ENCODE data around the gene FOXN1.

Gene FOXN1

DNA sequence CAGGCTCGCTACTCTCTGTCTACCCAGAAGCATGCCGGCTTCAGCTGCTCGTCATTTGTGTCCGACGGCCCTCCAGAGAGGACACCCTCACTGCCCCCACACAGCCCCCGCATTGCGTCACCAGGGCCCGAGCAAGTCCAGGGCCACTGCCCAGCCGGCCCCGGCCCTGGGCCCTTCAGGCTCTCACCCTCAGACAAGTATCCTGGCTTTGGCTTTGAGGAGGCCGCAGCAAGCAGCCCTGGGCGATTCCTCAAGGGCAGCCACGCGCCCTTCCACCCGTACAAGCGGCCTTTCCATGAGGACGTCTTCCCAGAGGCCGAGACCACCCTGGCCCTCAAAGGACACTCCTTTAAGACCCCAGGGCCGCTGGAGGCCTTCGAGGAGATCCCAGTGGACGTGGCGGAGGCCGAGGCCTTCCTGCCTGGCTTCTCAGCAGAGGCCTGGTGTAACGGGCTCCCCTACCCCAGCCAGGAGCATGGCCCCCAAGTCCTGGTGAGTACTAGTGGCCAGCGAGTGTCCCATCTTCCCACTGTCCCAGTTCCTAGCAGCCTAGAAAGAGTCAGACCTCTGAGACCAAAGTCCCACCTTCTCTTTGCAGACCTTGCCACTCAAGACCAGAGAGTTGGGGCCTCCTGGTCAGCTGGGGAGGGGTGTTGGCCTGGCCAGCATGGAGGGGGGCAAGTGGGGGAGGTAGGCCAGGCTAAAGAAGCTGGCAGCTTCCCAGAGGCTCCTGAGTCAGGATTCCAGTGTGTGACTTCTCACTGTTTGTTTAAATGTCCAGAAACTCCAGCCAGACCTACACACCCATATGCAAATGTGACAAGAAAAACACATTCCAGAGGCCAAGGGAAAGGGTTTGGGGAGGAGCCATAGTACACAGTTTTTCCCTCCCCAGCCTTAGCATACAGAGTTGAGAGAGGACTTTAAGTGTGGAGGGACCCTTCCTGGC, 18.6 kb downstream of the FOXN1 start:
- no peak for DNase-seq (ENCODE audit: low read depth, low spot score)

DNA sequence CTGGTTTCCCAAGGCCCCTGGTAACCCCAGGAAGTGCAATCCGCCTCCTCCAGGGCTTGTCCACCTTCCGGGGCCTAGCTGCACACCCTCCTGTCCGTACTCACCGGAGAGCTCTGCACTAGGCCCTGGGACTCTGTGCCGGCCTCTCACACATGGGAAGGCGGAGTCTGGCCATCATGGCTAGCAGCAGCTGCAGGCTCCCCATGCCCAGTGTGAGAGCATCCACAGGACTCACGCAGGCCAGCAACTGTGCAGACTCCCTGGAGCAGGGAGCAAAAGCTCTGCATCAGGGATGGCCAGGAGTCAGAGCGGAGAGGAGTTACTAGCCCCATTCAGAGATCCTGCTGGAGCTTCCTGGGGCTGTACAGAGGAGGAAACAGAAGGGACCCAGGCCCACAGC, 20.2 kb downstream of the FOXN1 start:
- no peak for DNase-seq (ENCODE audit: low read depth, low spot score)

DNA sequence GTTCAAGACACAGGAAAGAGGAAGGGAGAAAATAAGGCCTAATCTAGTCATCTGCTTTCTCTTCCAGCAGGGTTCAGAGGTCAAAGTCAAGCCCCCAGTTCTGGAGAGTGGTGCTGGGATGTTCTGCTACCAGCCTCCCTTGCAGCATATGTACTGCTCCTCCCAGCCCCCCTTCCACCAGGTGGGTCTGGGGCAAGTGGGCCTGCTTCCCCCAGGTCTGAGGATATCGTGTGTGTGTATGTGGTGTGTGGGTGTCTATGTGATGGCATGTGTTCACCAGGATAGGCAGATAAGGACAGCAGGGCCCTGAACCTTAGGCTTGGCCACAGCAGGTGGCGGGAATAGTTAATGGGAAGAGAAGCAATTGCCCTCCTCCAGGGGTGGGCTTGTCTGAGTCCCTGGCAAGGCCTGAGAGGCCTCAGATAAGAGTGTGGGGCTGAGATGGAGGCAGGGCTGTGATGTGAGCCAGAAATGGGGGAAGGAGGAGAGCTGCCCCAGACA, 21.1 kb downstream of the FOXN1 start:
- DNase-seq (ENCODE audit: low read depth, low spot score) = no peak

DNA sequence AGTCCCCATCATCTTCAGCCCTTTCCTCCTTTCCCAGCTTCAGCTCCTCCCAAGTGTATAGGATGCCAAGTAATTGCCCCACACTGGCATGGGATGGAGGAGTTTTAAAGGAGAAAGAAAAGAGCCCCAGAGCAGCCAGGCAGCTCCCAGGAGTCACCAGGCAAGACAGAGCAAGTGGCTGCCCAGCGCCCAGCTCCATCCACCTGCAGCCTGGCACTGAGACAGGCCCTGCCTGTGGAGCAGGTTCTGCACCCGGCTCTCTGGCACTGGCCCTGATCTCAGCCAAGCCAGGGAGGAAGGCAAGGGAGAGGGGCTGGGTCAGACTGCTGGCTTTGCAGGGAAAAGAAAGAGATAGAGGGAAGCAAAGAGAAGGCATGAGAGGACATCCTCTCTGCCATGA, 21.7 kb downstream of the FOXN1 start:
- no peak for DNase-seq (ENCODE audit: low read depth, low spot score)

DNA sequence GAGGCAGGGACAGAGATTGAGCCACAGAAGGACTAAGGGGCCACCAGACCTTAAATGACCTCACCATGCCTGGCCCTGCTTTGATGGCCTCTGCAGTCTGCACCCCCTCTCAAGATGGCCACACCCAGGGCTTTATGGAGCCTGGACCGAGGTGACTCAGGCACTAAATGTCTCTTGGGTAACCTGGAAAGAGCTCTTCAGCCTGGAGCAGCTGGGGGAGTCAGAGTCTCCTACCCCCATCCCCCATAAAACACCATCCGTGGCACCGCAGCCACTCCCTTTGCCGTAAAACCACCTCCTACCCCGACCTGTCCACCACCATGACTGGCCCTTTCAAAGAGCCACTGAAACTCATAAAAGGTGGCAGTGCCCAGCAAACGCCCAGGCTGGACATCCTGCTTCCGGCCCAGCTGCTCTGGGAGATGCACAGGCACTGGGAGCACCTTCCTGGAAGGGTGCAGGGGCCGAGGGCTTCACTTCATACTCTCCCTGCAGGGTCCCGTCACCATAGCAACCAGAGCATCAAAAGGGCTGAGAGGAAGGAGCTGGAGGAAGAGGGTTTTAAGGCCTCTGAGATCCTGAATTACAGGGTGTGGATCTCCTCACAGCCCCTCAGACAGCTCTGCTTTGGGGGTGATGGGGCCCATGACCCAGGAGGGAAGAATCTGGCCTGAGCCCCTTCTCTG, 22.3 kb downstream of the FOXN1 start:
- no peak for DNase-seq (ENCODE audit: low read depth, low spot score)

DNA sequence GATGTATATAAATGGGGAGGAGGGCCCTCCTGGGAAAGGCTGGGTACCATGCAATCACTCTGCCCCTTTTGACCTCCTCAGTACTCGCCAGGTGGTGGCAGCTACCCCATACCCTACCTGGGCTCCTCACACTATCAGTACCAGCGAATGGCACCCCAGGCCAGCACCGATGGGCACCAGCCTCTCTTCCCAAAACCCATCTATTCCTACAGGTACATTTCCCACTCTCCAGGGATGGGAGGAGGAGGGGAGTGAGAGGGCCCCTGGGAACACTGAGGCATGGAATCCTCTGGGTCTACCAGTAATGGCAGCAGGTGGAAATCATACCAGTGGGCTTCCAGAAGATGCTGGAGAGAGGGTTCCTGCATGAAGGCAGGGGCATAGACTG, 22.9 kb downstream of the FOXN1 start:
- DNase-seq (ENCODE audit: low read depth, low spot score) = no peak

DNA sequence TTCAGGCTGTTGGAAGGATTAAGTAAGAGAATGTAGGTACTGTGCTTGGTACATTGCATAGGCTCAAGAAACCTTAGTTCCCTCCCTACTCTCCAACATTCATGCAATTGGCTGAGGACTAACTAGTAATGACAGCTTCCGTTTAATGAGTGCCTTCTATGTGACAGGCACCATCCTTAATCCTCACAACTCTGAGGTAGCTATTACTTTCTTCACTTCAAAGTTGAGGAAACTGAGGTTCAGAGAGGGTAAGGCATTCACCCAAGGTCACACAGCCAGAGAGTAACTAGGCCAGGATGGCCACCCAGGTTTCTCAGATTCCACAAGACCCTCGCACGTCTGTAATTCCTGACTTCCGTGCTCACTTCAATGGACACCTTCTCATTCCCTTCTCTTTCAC, 24.1 kb downstream of the FOXN1 start:
- DNase-seq (ENCODE audit: low read depth, low spot score) = no peak

DNA sequence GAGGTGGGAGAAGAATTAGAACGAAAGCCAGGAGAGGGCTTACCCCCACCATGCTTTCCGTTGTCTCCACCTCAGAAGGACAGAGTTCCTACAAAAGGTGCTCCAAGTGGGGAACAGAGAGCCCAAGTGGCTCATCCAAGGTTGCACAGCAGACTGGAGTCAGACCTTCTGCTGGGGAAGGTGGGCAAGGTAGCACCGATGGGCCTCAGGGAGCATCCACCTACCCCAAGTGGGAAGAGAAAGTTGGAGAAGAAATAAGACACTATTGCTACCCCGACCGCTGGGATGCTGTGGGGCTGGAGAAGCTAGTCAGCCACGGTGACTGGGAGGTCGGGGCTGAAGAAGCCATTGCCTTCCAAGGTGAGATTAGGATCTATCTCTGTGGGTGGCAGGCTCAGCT, 24.8 kb downstream of the FOXN1 start:
- DNase-seq (ENCODE audit: low read depth, low spot score) = no peak

DNA sequence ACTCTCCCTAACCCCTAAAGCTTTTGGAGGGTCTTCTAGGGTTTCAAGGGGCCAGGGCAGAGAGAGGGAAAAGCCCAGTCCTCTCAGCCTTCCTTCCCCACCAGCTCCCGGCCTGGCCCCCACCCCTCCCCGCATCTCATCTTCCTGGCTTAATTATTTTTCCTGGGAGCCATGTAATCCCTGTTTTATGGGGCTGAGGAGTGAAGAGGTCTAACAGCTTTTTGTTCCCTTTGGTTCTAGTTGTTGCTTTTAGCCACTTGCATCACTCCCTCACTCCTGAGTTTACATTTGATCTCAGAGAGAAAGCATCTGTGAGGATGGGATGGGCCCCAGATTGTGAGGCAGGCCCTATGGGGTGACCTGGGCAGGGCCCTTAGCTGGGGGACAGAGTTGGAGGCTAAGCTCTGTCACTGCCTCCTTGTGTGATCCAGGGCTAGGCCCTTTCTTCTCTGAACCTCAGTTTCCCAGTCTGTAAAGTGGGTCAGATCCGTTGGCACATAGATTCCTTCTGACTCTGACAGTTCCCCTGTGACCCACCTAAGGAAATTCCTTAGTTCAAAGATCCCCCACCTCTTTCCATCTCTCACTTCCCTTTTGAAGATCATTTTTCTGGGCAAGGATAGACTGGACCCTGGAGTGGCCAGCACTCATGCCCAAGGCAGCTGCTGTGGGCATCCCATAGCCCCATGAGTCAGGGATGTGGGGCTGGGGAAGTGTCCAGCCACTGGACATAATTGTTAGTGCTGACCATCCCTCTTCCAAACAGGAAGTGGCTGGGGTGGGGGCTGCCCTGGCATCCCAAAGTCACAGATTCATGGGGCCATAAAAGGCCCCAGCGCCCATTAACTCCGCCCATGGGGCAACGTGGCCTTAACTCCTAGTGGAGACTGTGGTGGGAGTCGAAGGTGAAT, 26.2 kb downstream of the FOXN1 start:
- DNase-seq (ENCODE audit: low read depth, low spot score) = no peak

DNA sequence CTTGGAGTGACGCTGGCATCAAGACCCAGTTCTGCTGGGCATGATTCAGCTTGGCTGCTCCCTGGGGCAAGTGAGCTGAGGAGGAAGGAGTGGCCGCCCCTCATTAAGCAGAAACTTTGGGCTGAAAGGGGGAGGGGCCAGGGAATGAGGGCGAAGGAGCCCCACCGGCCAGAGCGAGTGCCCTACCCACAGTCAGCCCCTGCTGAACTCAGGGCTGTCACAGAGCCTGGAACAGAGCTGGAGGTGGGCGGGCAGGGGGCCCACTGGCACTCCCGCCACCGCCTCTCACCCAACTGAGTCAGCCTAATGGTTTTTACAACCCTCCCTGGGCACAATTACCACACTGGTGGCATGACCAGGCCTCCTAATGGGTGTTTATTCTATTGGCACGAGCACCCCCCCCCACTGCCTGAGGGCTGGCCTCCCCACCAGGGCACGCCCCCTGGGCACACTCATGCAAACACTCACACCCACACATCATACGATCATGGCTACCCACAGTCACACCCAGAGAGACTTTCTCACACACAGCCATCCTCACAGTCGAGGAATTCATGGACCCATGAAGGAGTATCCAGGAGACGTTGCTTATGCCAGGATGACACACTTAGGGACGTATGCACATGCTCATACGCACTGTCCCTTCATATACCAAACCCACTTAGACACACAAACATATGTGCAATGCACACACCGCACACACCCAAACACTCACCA, 27.1 kb downstream of the FOXN1 start:
- DNase-seq (ENCODE audit: low read depth, low spot score) = no peak

DNA sequence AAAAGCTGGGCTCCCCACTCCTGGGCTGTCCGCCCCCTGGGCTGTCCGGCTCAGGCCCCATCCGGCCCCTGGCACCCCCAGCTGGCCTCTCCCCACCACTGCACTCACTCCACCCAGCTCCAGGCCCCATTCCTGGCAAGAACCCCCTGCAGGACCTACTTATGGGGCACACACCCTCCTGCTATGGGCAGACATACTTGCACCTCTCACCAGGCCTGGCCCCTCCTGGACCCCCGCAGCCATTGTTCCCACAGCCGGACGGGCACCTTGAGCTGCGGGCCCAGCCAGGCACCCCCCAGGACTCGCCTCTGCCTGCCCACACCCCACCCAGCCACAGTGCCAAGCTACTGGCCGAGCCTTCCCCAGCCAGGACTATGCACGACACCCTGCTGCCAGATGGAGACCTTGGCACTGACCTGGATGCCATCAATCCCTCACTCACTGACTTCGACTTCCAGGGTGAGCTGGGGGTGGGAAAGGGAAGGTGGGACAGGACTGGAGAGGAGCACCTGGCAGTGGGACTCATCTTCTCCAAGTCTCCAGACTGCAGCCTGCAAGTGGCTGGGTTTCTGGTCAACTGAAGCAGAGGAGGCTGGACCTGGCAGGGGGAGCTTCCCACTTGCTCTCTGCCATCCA, 28.7 kb downstream of the FOXN1 start:
- DNase-seq (ENCODE audit: low read depth, low spot score) = no peak

DNA sequence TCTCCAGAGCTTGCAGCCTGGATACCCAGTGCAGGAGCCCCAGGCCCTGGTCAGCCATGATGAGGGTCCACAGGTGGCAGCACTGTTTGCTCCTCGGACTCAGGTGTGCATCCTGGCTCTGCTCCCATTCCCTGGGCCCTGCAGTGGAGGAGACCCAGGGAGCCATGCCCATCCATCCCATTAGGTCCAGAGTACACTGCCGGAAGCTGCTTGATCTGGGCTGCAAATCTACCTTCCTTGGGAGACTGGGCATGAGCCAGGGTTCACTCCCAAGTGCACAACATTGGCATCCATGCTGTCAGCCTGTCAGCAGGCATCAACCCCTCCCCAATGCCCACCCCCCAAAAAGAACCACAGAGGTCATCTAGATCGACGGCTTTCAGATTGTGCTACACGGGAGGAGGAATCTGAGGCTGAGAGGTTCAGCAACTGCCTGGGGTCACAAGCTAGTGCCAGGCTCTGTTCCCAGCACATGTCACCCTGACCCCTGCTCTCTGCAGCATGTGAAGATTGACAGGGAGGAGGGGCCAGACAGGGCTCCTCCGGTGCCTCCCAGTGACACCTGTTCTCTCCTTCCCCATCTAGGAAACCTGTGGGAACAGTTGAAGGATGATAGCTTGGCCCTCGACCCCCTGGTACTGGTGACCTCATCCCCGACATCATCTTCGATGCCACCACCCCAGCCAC, 30.5 kb downstream of the FOXN1 start:
- DNase-seq (ENCODE audit: low read depth, low spot score) = no peak

DNA sequence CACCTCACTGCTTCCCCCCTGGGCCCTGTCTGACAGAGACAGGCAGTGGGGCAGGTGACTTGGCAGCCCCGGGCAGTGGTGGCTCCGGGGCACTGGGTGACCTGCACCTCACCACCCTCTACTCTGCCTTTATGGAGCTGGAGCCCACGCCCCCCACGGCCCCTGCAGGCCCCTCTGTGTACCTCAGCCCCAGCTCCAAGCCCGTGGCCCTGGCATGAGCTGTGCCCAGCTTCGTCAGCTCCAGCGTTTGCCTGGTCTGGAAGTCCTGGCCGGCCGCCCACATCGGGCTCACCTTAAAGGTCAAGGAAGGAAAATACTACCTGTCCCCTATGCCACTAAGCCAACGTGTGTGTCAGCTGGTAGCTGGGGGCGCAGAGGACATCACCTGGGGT, 31.1 kb downstream of the FOXN1 start:
- no peak for DNase-seq (ENCODE audit: low read depth, low spot score)

DNA sequence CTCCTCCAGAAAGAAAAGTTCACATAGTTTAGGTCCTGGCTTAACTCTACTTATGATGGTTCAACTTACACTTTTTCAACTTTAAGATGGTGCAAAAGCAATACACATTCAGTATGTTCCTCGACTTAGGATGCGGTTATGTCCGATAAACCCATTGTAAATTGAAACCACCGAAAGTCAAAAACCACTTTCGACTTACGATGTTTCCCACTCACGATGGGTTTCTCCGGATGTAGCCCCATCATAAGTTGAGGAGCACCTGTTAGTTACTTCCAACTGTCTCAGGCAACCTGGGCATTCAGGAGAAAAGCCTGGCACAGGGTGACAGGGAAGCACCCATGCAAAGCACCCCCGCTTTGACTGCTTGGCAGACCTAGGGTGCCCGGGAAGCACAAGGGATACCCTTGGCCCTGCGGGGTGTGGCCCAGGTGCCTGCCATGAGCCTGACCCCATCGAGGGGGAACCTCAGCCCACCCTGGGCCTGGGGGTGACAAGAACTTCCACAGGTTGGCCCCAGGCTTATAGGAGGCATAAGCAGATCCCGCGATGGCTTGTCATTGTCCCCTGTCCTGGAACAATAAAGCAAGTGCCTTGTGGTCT, 32.2 kb downstream of the FOXN1 start:
- no peak for DNase-seq (ENCODE audit: low read depth, low spot score)

DNA sequence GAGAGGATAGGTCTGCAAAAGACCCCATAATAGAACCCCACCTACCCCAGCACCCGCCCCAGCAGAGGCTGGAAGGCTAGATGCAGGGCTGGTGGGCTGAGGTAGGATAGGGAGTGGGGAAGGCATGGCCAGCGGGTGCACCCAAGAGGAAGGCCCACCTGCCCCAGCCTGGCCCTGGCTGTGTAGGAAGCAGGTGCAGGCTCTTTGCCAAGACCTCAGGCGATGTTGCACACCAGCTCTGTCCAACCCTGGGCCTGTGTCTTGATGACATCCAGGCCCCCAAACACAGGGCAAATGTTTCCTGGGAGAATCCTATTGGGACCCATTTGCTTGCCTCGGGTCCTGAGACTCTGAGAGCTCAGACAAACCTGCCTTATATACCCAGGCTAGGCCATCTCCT, 34.1 kb downstream of the FOXN1 start:
- DNase-seq (ENCODE audit: low read depth, low spot score) = no peak

DNA sequence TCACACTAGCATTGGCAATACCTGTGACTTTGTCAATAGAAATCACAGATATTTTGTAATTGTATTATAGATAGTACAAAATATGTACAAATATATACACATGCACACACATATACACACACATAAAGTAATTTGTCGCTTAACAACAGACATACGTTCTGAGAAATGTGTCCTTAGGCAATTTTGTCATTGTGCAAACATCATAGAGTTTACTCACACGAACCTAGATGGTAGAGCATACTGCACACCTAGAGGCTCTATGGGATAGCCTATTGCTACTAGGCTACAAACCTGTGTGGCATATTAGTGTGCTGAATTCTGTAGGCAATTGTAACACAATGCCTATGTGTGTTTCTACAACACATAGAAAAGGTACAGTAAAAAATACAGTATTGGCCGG, 35.3 kb downstream of the FOXN1 start:
- no peak for DNase-seq (ENCODE audit: low read depth, low spot score)

DNA sequence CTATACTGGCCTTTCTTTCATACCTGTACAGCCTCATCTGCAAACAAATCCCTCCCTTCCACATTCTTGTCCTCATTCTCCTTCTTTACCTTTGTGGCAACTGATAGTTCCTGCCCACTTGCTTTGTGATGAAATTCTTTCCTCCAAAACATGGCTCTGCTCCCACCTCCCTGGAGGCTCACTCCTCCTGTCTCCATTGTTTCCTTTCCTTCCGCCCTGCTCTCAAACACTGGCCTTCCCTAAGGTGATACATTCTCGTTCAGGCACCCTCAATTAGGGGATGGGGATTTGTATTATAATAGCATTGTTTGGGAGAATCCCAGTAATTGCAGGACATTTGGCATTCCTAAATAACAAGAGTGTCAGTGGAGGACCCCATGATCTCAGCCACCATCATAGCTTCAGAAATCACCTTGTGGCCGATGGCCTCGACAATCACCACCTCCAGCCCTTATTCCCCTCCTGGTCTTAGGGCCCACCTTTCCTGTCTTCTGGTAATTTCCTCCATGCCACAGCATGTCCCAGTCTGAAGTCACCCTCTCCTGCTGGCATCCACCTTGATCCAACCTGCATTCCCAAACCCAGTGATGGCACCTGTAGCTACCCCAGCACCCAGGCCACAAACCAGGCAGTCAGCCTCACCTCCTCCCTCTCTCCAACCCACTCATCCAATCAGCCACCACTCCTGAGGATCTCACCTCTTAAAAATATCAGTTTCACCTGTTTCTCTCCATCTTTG, 38.4 kb downstream of the FOXN1 start:
- DNase-seq (ENCODE audit: low read depth, low spot score) = no peak

DNA sequence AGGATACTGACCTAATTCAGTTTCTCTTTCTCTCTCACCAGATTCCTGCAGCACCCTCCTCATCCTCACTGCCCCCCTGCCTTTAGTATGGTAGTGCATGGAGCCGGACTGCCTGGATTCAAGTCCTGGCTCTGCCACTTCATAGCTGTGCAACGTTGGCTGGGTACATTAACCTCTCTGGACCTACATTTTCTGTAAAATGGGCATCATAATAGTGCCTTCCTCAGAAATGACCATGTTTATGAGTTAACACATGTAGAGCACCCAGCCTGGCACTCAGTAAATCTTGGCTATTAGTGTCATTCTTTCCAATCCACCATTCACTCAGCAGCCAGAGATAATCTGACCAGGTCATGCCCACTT, 39.0 kb downstream of the FOXN1 start:
- DNase-seq (ENCODE audit: low read depth, low spot score) = no peak

DNA sequence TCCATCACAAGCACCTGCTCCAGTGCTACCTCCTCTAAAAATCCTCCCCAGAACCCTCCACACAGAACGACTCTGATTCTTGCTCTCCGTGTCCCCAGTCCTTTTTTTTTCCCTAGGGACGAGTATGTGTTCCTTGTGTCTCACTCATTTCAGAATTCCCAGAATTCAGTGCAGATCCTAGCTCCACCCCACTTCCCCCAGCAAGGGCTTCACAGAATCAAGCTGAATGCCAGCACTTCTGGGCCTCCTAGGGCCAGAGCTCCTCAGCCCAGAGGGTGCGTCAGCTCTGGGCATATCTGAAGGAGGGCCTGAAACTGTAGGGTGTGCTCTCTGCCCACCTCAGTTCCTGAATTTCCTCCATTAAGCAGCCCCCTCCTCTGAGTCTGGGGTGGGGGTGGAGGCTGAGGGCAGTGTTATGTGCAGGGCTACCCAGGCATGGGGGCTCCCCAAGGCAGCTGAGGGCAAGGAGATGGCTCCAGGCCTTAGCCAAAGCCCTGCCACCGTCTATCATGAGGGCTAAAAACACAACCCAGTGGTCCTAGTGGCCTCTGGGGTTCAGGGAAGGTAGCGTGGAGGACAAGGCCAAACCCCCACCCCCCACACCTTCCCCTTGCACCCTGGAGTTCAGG, 39.8 kb downstream of the FOXN1 start:
- DNase-seq (ENCODE audit: low read depth, low spot score) = no peak

Measured in iPS DF 19.7 (cell line).